Stimulated activated memory B cell treated with anti-CD40 and anti-IgM and Interleukin-4, amounts not matched to agents 10 μg/mL and 1 μg/mL and 100 μg/mL, for 72 hours (primary cell): Measurements from ENCODE around the gene ICAM4.
"Not testable (repeated sequence)": the region's sequence is repeated elsewhere in the genome, so short reads cannot be mapped to it uniquely, and the experiment has no call there.

ENCODE experiments used
- ATAC-seq: fragments of 150-1000 bp; cut with Tn5 transposase; 2 replicates; pipeline ENCODE4 v1.10.0; 2021
- H3K27ac Mint-ChIP-seq: one replicate; pipeline ENCODE4 v1.8.0; 2022; ENCODE audit warnings: mild to moderate bottlenecking, mixed read lengths
- H3K27me3 Mint-ChIP-seq: one replicate; pipeline ENCODE4 v1.8.0; 2022; ENCODE audit warnings: mixed read lengths
- H3K36me3 Mint-ChIP-seq: one replicate; pipeline ENCODE4 v1.8.0; 2022; ENCODE audit warnings: mixed read lengths
- H3K4me1 Mint-ChIP-seq: one replicate; pipeline ENCODE4 v1.8.0; 2022; ENCODE audit warnings: mixed read lengths
- H3K4me3 Mint-ChIP-seq: one replicate; pipeline ENCODE4 v1.8.0; 2022; ENCODE audit warnings: mild to moderate bottlenecking, moderate library complexity, mixed read lengths
- H3K9me3 Mint-ChIP-seq: one replicate; pipeline ENCODE4 v1.8.0; 2022; ENCODE audit warnings: mixed read lengths

ICAM4 gene

DNA sequence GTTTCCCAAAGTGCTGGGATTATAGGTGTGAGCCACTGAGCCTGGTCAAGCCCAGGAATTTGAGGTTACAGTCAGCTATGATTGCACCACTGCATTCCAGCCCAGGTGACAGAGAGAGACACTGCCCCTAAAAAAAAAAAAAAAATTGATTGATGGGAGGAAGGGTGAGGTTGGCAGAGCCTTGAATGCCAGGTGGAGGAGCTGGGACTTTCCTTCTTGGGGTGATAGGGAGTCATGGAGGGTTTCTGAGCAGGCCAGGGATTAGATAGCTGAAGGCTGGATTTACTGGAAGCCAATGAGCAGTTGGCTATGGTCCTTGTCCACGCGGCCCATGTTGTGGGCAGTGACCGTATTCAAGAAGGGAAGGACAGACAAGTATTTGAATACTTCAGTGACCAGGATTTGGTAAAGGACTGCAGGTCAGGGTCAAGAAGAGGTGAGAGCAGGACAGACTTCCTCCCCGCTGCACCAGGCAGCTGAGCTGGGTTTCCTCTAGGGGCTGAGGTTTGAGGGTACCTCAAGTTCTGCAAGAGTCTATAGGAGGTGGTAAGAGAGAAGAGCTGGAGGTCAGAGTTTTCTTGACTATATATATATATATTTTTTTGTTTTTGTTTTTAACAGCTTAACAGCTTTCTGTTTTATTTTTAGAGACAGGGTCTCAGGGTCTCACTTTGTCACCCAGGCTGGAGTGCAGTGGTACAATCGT lies 6.9 kb upstream of the ICAM4 start:
- Mint-ChIP-seq H3K4me1 (peaks cover 43% of the 10 kb centered on the region), H3K27ac (peak overlapping the region; percentile 15), H3K36me3 (peaks cover 52% of the 10 kb centered on the region), H3K9me3 (no peaks in the 10 kb centered on the region), H3K27me3 (no peaks in the 10 kb centered on the region), H3K4me3 (no peak overlapping the region)
- no peak for ATAC-seq

DNA sequence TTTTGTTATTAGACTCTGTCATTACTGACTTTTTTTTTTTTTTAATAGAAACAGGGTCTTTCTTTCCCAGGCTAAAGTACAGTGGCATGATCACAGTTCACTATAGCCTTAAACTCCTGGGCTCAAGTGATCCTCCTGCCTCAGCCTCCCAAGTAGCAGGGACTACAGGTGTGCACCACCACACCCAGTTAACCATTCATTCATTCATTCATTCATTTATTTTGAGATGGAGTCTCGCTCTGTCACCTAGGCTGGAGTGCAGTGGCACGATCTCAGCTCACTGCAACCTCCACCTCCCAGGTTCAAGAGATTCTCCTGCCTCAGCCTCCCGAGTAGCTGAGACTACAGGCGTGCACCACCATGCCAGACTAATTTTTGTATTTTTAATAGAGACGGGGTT lies 4.7 kb upstream of the ICAM4 start:
- not testable (repeated sequence) for H3K4me3 Mint-ChIP-seq, H3K27ac Mint-ChIP-seq
- H3K36me3 Mint-ChIP-seq, result peaks cover 66% of the 10 kb centered on the region

DNA sequence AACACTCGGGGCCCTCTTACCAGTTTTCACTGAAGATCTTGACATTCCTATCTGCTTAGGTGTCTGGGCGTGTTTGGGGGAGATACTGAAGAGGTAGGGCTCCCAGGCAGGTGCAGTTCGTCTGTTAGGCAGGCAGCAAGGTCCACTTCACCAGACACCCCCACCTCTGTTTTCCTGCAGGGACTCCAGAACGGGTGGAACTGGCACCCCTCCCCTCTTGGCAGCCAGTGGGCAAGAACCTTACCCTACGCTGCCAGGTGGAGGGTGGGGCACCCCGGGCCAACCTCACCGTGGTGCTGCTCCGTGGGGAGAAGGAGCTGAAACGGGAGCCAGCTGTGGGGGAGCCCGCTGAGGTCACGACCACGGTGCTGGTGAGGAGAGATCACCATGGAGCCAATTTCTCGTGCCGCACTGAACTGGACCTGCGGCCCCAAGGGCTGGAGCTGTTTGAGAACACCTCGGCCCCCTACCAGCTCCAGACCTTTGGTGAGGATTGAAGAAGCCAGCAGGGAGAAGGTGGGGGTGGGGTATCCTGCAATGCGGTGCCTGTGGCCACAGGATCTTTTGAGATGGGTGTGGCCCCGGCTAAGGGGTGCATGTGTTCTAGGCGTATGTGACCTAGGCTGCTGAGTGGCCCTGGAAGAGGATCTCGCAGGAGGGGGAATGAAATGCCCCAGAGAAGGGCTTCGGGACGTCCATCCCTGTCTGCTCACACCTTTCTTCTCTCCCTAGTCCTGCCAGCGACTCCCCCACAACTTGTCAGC lies 3.3 kb upstream of the ICAM4 start:
- Mint-ChIP-seq H3K4me1 (peaks cover 54% of the 10 kb centered on the region), H3K27me3 (peaks cover 10% of the 10 kb centered on the region)

More for the DNA sequence above, 4.7 kb upstream of the ICAM4 start:
- not testable (repeated sequence) for H3K9me3 Mint-ChIP-seq, ATAC-seq, H3K27me3 Mint-ChIP-seq
- peaks cover 54% of the 10 kb centered on the region for H3K4me1 Mint-ChIP-seq

DNA sequence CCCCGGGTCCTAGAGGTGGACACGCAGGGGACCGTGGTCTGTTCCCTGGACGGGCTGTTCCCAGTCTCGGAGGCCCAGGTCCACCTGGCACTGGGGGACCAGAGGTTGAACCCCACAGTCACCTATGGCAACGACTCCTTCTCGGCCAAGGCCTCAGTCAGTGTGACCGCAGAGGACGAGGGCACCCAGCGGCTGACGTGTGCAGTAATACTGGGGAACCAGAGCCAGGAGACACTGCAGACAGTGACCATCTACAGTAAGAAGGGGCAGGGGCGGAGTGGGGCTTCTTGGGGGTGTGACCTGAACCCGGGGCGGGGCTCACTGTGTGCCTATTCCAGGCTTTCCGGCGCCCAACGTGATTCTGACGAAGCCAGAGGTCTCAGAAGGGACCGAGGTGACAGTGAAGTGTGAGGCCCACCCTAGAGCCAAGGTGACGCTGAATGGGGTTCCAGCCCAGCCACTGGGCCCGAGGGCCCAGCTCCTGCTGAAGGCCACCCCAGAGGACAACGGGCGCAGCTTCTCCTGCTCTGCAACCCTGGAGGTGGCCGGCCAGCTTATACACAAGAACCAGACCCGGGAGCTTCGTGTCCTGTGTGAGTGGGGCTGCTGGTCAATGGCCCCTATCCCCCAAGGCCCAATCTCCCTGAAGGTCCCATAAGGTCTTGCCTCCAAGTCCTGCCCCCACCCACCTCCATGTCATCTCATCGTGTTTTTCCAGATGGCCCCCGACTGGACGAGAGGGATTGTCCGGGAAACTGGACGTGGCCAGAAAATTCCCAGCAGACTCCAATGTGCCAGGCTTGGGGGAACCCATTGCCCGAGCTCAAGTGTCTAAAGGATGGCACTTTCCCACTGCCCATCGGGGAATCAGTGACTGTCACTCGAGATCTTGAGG lies 2.4 kb upstream of the ICAM4 start:
- Mint-ChIP-seq H3K36me3 (peaks cover 46% of the 10 kb centered on the region), H3K27me3 (peaks cover 18% of the 10 kb centered on the region), H3K4me1 (peaks cover 54% of the 10 kb centered on the region), H3K27ac (no peak overlapping the region), H3K4me3 (no peak overlapping the region), H3K9me3 (peaks cover 2% of the 10 kb centered on the region)
- ATAC-seq, result no peak

More for the DNA sequence above, 3.3 kb upstream of the ICAM4 start:
- no peak for ATAC-seq
- peaks cover 2% of the 10 kb centered on the region for H3K9me3 Mint-ChIP-seq
- H3K36me3 Mint-ChIP-seq, result peaks cover 55% of the 10 kb centered on the region
- no peak overlapping the region for H3K27ac Mint-ChIP-seq
- no peak overlapping the region for H3K4me3 Mint-ChIP-seq

DNA sequence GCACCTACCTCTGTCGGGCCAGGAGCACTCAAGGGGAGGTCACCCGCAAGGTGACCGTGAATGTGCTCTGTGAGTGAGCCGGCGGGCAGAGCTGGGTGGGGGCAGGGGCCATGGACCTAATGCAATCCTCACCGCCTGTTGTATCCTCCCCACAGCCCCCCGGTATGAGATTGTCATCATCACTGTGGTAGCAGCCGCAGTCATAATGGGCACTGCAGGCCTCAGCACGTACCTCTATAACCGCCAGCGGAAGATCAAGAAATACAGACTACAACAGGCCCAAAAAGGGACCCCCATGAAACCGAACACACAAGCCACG lies 1.8 kb upstream of the ICAM4 start:
- Mint-ChIP-seq H3K4me1 (peaks cover 50% of the 10 kb centered on the region), H3K27ac (no peak overlapping the region), H3K4me3 (no peak overlapping the region)

DNA sequence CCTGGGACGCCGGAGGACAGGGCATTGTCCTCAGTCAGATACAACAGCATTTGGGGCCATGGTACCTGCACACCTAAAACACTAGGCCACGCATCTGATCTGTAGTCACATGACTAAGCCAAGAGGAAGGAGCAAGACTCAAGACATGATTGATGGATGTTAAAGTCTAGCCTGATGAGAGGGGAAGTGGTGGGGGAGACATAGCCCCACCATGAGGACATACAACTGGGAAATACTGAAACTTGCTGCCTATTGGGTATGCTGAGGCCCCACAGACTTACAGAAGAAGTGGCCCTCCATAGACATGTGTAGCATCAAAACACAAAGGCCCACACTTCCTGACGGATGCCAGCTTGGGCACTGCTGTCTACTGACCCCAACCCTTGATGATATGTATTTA lies 1.4 kb upstream of the ICAM4 start:
- H3K27me3 Mint-ChIP-seq, result peaks cover 25% of the 10 kb centered on the region
- peaks cover 37% of the 10 kb centered on the region for H3K36me3 Mint-ChIP-seq
- peaks cover 51% of the 10 kb centered on the region for H3K4me1 Mint-ChIP-seq
- no peak for ATAC-seq
- no peak overlapping the region for H3K27ac Mint-ChIP-seq
- no peak overlapping the region for H3K4me3 Mint-ChIP-seq
- peaks cover 2% of the 10 kb centered on the region for H3K9me3 Mint-ChIP-seq

More for the DNA sequence above, 1.8 kb upstream of the ICAM4 start:
- Mint-ChIP-seq H3K9me3 (peaks cover 2% of the 10 kb centered on the region), H3K36me3 (peaks cover 40% of the 10 kb centered on the region), H3K27me3 (peaks cover 20% of the 10 kb centered on the region)
- ATAC-seq, result no peak

DNA sequence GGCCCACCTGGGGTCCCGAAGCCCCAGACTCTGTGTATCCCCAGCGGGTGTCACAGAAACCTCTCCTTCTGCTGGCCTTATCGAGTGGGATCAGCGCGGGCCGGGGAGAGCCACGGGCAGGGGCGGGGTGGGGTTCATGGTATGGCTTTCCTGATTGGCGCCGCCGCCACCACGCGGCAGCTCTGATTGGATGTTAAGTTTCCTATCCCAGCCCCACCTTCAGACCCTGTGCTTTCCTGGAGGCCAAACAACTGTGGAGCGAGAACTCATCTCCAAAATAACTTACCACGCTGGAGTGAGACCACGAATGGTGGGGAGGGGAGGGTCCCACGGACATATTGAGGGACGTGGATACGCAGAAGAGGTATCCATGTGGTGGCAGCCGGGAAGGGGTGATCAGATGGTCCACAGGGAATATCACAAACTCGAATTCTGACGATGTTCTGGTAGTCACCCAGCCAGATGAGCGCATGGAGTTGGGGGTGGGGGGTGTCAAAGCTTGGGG lies 2.0 kb downstream of the ICAM4 start:
- H3K27me3 Mint-ChIP-seq, result peaks cover 58% of the 10 kb centered on the region
- H3K9me3 Mint-ChIP-seq, result peaks cover 5% of the 10 kb centered on the region
- H3K4me1 Mint-ChIP-seq, result peaks cover 84% of the 10 kb centered on the region
- peaks cover 35% of the 10 kb centered on the region for H3K36me3 Mint-ChIP-seq
- H3K4me3 Mint-ChIP-seq, result peak overlapping the region; percentile 70
- ATAC-seq, result no peak
- H3K27ac Mint-ChIP-seq, result peak overlapping the region; percentile 67

DNA sequence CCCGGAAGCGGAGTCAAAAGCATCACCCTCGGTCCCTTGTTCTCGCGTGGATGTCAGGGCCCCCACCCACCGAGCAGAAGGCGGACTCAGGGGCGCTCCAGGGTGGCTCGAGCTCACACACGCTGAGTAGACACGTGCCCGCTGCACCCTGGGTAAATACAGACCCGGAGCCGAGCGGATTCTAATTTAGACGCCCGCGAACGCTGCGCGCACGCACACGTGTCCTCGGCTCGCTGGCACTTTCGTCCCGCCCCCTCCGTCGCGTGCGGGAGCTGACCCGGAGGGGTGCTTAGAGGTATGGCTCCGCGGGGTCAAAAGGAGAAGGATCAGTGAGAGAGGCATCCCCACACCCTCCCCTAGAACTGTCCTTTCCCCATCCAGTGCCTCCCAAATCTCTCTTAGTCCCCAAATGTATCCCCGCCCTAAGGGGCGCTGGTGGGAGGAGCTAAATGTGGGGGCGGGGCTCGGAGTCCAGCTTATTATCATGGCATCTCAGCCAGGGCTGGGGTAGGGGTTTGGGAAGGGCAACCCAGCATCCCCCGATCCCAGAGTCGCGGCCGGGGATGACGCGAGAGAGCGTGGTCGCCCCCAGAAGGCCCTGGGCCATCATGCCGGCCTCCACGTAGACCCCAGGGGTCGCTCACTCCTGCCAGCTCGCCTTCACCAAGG lies 2.5 kb downstream of the ICAM4 start:
- Mint-ChIP-seq H3K27me3 (peaks cover 62% of the 10 kb centered on the region), H3K9me3 (peaks cover 5% of the 10 kb centered on the region), H3K27ac (peak overlapping the region; percentile 67), H3K4me1 (peaks cover 84% of the 10 kb centered on the region), H3K36me3 (peaks cover 29% of the 10 kb centered on the region), H3K4me3 (peak overlapping the region; percentile 70)
- peak; percentile 48 for ATAC-seq

DNA sequence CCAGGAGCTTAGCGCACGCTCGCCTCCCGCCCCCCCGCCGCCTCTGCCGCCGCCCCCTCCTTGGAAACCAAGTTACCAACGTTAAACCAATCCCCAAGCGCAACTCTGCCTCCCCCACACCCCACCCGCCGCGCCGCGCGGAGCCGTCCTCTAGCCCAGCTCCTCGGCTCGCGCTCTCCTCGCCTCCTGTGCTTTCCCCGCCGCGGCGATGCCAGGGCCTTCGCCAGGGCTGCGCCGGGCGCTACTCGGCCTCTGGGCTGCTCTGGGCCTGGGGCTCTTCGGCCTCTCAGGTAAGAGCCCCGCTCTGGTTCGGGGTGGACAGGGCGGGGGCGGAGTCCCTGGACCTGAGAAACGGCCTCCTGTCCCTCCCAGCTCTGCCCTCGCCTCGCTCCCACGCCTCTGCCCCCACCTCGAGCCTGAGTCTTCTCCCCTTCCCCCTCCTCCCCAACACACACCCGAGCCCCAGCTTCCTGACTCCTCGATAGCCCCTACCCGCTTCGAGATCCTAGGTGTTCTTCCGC lies 3.1 kb downstream of the ICAM4 start, which contains the start of gene ICAM5:
TSS of gene ICAM5 (plus strand) at position 117 of the 521 bp plus-strand sequence. CDS start at position 209, 92 bp downstream.
- ATAC-seq, result no peak
- H3K9me3 Mint-ChIP-seq, result peaks cover 5% of the 10 kb centered on the region

DNA sequence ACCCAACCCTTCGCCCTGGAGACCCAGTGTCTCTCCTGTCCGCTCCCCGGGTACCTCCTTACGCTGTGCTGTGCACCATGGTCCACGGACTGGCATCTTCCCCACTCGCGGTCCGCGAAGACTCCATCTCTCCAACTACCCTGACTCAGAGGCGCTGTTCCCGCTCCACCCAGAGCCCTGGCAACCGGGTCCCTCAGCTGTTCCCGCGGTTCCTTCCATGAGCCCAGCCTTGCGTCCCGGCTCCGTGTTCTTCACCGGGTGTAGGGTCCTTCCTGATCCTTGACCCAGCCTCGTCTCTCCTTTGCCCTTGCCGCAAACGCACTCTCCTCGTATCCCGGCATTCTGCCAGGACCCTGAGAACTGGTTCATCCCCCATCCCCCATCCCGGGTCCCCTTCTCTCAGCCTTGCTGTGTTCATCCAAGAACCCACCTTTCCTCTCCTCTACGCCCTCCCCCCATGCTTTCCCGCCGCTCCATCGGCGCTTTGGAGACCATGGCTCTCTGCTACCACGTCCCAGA lies 3.7 kb downstream of the ICAM4 start:
- Mint-ChIP-seq H3K27ac (peak overlapping the region; percentile 67), H3K4me3 (peak overlapping the region; percentile 72), H3K36me3 (peaks cover 18% of the 10 kb centered on the region), H3K9me3 (peaks cover 5% of the 10 kb centered on the region), H3K27me3 (peaks cover 73% of the 10 kb centered on the region), H3K4me1 (peaks cover 81% of the 10 kb centered on the region)
- ATAC-seq, result no peak

More for the DNA sequence above, 3.1 kb downstream of the ICAM4 start, which contains the start of gene ICAM5:
- peak within 1 kb of the TSS; percentile 67 for H3K27ac Mint-ChIP-seq
- peaks cover 68% of the 10 kb centered on the region for H3K27me3 Mint-ChIP-seq
- peaks cover 23% of the 10 kb centered on the region for H3K36me3 Mint-ChIP-seq
- H3K4me1 Mint-ChIP-seq, result peaks cover 83% of the 10 kb centered on the region
- peak within 1 kb of the TSS; percentile 72 for H3K4me3 Mint-ChIP-seq

DNA sequence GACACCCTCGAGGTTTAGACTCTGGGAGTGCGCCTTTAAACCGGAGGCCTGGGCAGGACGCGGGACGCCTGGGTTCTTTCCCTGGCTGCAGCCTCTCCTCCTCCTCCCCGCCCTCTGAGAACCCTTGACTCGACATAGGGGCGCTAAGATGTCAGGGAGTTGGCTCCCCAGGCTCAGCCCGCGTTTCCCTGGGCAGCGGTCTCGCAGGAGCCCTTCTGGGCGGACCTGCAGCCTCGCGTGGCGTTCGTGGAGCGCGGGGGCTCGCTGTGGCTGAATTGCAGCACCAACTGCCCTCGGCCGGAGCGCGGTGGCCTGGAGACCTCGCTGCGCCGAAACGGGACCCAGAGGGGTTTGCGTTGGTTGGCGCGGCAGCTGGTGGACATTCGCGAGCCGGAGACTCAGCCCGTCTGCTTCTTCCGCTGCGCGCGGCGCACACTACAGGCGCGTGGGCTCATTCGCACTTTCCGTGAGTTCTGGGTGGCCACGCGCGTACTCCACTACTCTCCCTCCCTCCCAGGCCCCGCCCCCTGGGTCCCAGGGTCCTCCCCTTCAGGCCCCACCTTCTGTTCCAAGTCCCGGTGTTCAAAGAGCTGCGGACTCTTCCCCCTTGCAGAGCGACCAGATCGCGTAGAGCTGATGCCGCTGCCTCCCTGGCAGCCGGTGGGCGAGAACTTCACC lies 4.3 kb downstream of the ICAM4 start:
- H3K36me3 Mint-ChIP-seq, result peaks cover 12% of the 10 kb centered on the region
- peaks cover 5% of the 10 kb centered on the region for H3K9me3 Mint-ChIP-seq
- peak; percentile 29 for ATAC-seq
- H3K27ac Mint-ChIP-seq, result peak overlapping the region; percentile 67
- H3K4me1 Mint-ChIP-seq, result peaks cover 80% of the 10 kb centered on the region
- peak overlapping the region; percentile 72 for H3K4me3 Mint-ChIP-seq
- peaks cover 79% of the 10 kb centered on the region for H3K27me3 Mint-ChIP-seq

DNA sequence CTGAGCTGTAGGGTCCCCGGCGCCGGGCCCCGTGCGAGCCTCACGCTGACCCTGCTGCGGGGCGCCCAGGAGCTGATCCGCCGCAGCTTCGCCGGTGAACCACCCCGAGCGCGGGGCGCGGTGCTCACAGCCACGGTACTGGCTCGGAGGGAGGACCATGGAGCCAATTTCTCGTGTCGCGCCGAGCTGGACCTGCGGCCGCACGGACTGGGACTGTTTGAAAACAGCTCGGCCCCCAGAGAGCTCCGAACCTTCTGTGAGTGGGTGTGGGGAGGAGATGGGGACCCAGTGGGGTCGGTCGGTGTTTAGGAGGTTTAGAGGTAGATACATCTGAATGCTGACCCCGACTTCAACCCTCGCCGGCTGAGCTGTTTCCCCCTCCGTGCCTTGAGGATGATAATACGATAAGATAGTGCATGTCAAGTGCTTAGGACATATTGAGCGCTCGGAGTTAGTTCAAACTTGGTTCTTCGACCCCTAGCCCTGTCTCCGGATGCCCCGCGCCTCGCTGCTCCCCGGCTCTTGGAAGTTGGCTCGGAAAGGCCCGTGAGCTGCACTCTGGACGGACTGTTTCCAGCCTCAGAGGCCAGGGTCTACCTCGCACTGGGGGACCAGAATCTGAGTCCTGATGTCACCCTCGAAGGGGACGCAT lies 4.9 kb downstream of the ICAM4 start:
- Mint-ChIP-seq H3K27ac (peak overlapping the region; percentile 67), H3K27me3 (peaks cover 79% of the 10 kb centered on the region), H3K4me3 (peak overlapping the region; percentile 72), H3K4me1 (peaks cover 73% of the 10 kb centered on the region), H3K36me3 (peaks cover 5% of the 10 kb centered on the region), H3K9me3 (peaks cover 5% of the 10 kb centered on the region)
- ATAC-seq, result no peak

DNA sequence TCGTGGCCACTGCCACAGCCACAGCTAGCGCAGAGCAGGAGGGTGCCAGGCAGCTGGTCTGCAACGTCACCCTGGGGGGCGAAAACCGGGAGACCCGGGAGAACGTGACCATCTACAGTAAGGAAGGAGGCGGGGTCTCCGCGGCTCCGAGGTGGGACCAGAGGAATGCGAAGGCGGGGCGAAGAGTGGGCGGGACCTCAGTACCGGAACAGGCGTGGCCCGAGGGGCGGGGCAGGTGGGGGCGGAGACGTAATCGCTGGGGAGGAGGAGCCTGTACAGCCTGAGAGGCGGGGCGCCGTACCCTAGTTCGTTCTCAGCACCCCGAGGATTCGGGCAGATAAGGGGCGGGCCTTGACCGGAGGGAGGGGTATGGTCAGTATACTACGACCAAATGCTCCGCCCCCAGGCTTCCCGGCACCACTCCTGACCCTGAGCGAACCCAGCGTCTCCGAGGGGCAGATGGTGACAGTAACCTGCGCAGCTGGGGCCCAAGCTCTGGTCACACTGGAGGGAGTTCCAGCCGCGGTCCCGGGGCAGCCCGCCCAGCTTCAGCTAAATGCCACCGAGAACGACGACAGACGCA lies 5.5 kb downstream of the ICAM4 start:
- Mint-ChIP-seq H3K4me1 (peaks cover 67% of the 10 kb centered on the region), H3K27ac (peak overlapping the region; percentile 67), H3K4me3 (peak overlapping the region; percentile 72), H3K27me3 (peaks cover 79% of the 10 kb centered on the region), H3K9me3 (peaks cover 5% of the 10 kb centered on the region), H3K36me3 (peaks cover 5% of the 10 kb centered on the region)
- ATAC-seq, result peak; percentile 49
